GM21576 (cell line): ENCODE data around the gene PLAC8L1.

Source experiments
- ATAC-seq: cut with Tn5 transposase; IDR thresholded peaks from one replicate; pipeline ENCODE4 v1.9.1; 2021; ENCODE audit warnings: mild to moderate bottlenecking, moderate library complexity; ENCODE audit not compliant: unreplicated experiment

PLAC8L1 gene

GRCh38 chr5:146081556-146081955, 23.8 kb downstream of the PLAC8L1 start:
- ATAC-seq, result no peak

- no peak for ATAC-seq
Observed at GRCh38 chr5:146079695-146080373, 25.5 kb downstream of the PLAC8L1 start.

GRCh38 chr5:146078566-146078965, 26.8 kb downstream of the PLAC8L1 start:
- no peak for ATAC-seq

- ATAC-seq, result no peak
Observed at GRCh38 chr5:146076455-146076854, 28.9 kb downstream of the PLAC8L1 start.

- ATAC-seq, result no peak
Observed at GRCh38 chr5:146076028-146076427, 29.3 kb downstream of the PLAC8L1 start.

- no peak for ATAC-seq
Observed at GRCh38 chr5:146073239-146073900, 32.0 kb downstream of the PLAC8L1 start.

GRCh38 chr5:146072595-146072994, 32.8 kb downstream of the PLAC8L1 start:
- ATAC-seq, result no peak

GRCh38 chr5:146071171-146071570, 34.2 kb downstream of the PLAC8L1 start:
- ATAC-seq, result no peak

- ATAC-seq, result no peak
Observed at GRCh38 chr5:146070746-146071145, 34.6 kb downstream of the PLAC8L1 start.

- ATAC-seq, result peak; percentile 74
Observed at GRCh38 chr5:146069780-146070099, 35.6 kb downstream of the PLAC8L1 start.

- peak; percentile 63 for ATAC-seq
Observed at GRCh38 chr5:146068977-146069779, 36.2 kb downstream of the PLAC8L1 start.

GRCh38 chr5:146068206-146068605, 37.2 kb downstream of the PLAC8L1 start:
- no peak for ATAC-seq

- ATAC-seq, result no peak
Observed at GRCh38 chr5:146066968-146067367, 38.4 kb downstream of the PLAC8L1 start.

GRCh38 chr5:146060221-146060585, 45.2 kb downstream of the PLAC8L1 start:
- ATAC-seq, result no peak

- ATAC-seq, result no peak
Observed at GRCh38 chr5:146059460-146060220, 45.7 kb downstream of the PLAC8L1 start.

- no peak for ATAC-seq
Observed at GRCh38 chr5:146055432-146055831, 49.9 kb downstream of the PLAC8L1 start.

- ATAC-seq, result no peak
Observed at GRCh38 chr5:146052780-146053179, 52.6 kb downstream of the PLAC8L1 start.

GRCh38 chr5:146051678-146052077, 53.7 kb downstream of the PLAC8L1 start:
- ATAC-seq, result no peak

GRCh38 chr5:146050086-146050485, 55.3 kb downstream of the PLAC8L1 start:
- no peak for ATAC-seq

GRCh38 chr5:146049704-146050026, 55.7 kb downstream of the PLAC8L1 start:
- ATAC-seq, result no peak

- ATAC-seq, result no peak
Observed at GRCh38 chr5:146048994-146049703, 56.2 kb downstream of the PLAC8L1 start.
